ENCODE data around the gene ZBTB7C. TPM values are rescaled to one million over a fixed set of nuclear protein-coding genes. Genes with fewer than 3 reads are reported as not detected.

ZBTB7C gene
- total and polyA plus RNA-seq, 8 donors, result 1.7 to 8.7 (median 2.7) TPM

DNA sequence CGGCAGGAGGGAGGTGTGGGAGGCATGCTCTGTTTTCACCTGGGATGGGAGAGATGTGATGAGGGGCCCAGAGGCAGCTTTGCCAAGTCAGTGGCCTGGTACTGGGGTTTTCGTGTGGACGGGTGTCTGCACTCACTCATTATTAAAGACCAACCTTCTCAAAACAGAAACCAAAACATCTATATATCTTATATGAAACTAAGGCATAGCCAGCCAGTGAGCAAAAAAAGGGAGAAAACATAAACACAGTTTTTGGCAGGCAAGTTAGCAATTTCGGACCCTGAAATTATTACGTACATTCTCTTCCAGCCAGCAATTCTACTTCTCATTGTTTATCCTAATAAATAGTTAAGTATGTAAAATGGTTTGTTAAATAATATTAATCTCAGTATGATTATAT lies 297.6 kb downstream of the ZBTB7C start:
- ATAC-seq (no peak), DNase-seq (peak in 1 of 4 donors; percentile 15)
- H3K4me3 ChIP-seq, result no peak overlapping the region
- H3K27ac ChIP-seq, result no peak overlapping the region
- TF ChIP-seq, protein P1, sequence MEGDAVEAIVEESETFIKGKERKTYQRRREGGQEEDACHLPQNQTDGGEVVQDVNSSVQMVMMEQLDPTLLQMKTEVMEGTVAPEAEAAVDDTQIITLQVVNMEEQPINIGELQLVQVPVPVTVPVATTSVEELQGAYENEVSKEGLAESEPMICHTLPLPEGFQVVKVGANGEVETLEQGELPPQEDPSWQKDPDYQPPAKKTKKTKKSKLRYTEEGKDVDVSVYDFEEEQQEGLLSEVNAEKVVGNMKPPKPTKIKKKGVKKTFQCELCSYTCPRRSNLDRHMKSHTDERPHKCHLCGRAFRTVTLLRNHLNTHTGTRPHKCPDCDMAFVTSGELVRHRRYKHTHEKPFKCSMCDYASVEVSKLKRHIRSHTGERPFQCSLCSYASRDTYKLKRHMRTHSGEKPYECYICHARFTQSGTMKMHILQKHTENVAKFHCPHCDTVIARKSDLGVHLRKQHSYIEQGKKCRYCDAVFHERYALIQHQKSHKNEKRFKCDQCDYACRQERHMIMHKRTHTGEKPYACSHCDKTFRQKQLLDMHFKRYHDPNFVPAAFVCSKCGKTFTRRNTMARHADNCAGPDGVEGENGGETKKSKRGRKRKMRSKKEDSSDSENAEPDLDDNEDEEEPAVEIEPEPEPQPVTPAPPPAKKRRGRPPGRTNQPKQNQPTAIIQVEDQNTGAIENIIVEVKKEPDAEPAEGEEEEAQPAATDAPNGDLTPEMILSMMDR (IDR thresholded peaks at IDR 0.05), result no peak
- intact Hi-C loops (cut with DNase I), result no loop called here
- no peaks in the 10 kb centered on the region for H3K36me3 ChIP-seq
- no peaks in the 10 kb centered on the region for H3K9me3 ChIP-seq
- no peaks in the 10 kb centered on the region for H3K27me3 ChIP-seq
- peaks cover 0 to 4% of the 10 kb centered on the region in 2 donors for H3K4me1 ChIP-seq

DNA sequence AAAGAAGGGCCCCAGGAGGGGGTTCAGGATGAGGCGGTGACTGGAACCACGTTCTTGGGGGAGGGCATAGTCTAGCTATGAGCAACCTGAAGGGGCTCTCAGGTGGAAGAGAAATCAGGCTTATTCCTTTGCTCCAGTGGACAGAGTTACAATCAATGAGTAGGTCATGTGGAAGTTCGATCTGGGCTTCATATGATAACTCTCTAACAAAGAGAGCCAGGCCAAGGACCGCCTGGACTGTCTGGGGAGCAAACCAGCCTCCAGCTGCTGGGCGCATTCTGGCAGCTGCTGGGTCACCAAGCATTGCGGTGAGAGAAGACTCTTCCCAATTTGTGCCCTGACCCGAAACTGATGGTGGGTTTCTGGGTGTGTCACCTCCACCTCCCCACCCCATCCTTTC lies 298.4 kb downstream of the ZBTB7C start:
- Histone ChIP-seq H3K36me3 (no peaks in the 10 kb centered on the region), H3K9me3 (no peaks in the 10 kb centered on the region), H3K27ac (no peak overlapping the region), H3K4me3 (no peak overlapping the region), H3K27me3 (no peaks in the 10 kb centered on the region), H3K4me1 (peaks cover 0 to 4% of the 10 kb centered on the region in 2 donors)
- TF ChIP-seq, protein P1 (IDR thresholded peaks at IDR 0.05), result no peak
- no peak for ATAC-seq
- no peak for DNase-seq
- intact Hi-C loops (cut with DNase I), result no loop called here

DNA sequence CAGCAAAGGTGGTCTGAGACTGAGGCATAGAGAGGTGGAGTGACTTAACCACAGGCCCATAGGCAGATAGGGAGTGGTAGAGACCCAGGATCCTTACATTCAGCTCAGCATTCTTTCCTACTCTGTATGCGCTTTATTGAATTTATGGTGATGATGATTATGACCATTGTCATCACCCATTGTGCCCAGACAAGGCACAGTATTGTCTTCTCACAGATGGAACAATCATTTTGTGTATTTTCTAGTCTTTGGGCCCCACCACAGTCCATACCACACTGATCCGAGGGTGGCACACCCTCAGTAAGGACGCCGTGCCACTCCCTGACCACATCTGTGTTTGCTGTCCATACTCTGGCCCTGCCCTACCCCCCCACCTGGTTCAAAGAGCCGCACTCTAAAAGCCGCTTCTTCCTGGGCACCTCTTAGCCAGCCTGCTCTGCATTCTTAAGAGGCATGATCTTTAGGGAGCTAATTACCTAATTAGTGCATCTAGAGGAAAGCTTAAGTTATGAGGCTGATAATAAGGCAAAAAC lies 299.2 kb downstream of the ZBTB7C start:
- Histone ChIP-seq H3K27ac (no peak overlapping the region), H3K4me1 (peaks cover 0 to 4% of the 10 kb centered on the region in 2 donors), H3K4me3 (no peak overlapping the region), H3K27me3 (no peaks in the 10 kb centered on the region), H3K9me3 (no peaks in the 10 kb centered on the region), H3K36me3 (no peaks in the 10 kb centered on the region)
- DNase-seq (no peak), ATAC-seq (no peak)
- TF ChIP-seq, protein P1 (IDR thresholded peaks at IDR 0.05), result no peak
- intact Hi-C loops (cut with DNase I), result no loop called here

DNA sequence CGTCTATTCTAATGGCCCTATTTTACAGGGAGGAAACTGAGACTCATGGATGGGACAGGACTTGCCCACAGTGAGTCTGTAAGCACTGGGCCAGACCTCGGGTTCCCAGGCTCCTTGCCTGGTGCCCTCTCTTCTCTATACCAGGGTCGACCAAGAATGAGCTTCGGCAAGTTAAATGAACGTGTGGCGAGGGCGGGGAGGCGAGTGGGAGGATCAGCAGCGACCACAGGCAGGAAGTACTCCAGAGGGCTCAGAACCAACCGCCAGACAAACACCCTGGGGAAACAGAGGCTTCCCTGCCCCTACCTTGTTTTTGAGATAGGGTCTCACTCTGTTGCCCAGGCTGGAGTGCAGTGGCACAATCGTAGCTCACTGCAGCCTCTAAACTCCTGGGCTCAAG lies 301.0 kb downstream of the ZBTB7C start:
- intact Hi-C loops (cut with DNase I), result no loop called here
- ATAC-seq, result no peak
- H3K4me3 ChIP-seq, result no peak overlapping the region
- no peaks in the 10 kb centered on the region for H3K9me3 ChIP-seq
- H3K36me3 ChIP-seq, result no peaks in the 10 kb centered on the region
- no peaks in the 10 kb centered on the region for H3K27me3 ChIP-seq
- no peak for DNase-seq
- H3K27ac ChIP-seq, result no peak overlapping the region
- TF ChIP-seq, protein P1 (IDR thresholded peaks at IDR 0.05), result no peak
- H3K4me1 ChIP-seq, result peaks cover 0 to 4% of the 10 kb centered on the region in 2 donors

DNA sequence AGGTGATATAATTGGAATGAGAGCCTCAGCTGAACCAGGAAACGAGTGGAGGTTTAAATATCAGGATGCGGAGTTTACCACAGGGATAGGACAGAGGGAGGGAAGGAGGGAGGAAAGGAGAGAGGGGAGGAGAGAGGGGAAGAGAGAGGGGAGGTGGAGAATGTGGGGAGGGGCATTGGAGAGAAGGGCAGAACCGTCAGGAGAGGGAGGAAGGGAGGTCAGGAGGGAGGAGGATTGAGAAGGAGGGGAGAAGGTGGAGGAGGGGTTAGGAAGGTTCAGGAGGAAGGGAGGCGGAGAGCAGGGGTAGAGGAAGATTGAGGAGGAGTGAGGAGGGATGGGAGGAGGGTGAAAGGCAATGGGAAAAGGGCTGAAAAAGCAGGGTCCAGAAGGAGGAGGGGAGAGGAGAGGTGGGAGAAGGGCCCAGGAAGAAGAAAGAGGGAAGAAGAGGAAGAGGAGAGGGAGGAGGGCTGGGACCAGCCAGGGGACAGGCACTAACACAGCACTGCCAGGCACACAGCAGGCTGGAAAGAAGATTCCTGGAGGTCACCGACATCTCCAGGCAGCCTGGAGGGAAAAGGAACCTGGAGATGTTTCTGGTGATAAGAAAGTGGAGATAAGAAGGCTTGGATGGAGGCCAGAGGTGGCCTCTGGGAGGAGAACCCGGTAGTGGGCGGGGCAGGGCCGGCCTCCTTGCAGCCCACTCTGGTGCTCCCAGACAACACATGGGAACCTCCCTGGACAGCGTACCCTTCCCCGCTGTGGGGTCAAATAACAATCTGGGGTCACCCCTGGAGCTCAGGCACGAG lies 302.0 kb downstream of the ZBTB7C start:
- ATAC-seq (no peak), DNase-seq (peak in 1 of 4 donors; percentile 15)
- no peaks in the 10 kb centered on the region for H3K9me3 ChIP-seq
- no peaks in the 10 kb centered on the region for H3K27me3 ChIP-seq
- no peak overlapping the region for H3K4me3 ChIP-seq
- intact Hi-C loops (cut with DNase I), result no loop called here
- H3K27ac ChIP-seq, result no peak overlapping the region
- H3K4me1 ChIP-seq, result peaks cover 0 to 4% of the 10 kb centered on the region in 2 donors
- TF ChIP-seq, protein P1 (IDR thresholded peaks at IDR 0.05), result no peak
- no peaks in the 10 kb centered on the region for H3K36me3 ChIP-seq

Measured in left lung (tissue), 10 donors.